ENCODE results near the gene SPOCD1.

Gene SPOCD1

GRCh38 chr1:31776516-31776915 lies 39.3 kb downstream of the SPOCD1 start:
- H3K4me3 ChIP-seq (ENCODE audit: low read depth, low read length): no peak overlapping the region
- ChIA-PET CTCF (interaction anchor here (0.6 to 2.6 kb wide), 3 partner anchors 12 to 254 kb away, joined by 3 to 14 read pairs (median 5); no protein-coding TSS in a partner anchor), POLR2A (no interaction called here)
- H3K9me3 ChIP-seq (ENCODE audit: control insufficient read depth, insufficient read depth, low read depth, low read length): no peaks in the 10 kb centered on the region
- no peak overlapping the region for H3K27ac ChIP-seq (ENCODE audit: extremely low read depth, low read depth, low read length)
- TF ChIP-seq SCRT1 (tag by site-specific recombination; IDR thresholded peaks at IDR 0.05; ENCODE audit: borderline replicate concordance) (no peak), ZBTB26 (tag by site-specific recombination; optimal IDR thresholded peaks at IDR 0.05) (no peak), ZIC2 (tag by site-specific recombination; IDR thresholded peaks at IDR 0.05) (no peak), HIC1 (tag by site-specific recombination; IDR thresholded peaks at IDR 0.05) (no peak), ZNF223 (tag by site-specific recombination; IDR thresholded peaks at IDR 0.05) (no peak), ZNF670 (tag by site-specific recombination; IDR thresholded peaks at IDR 0.05; ENCODE audit: low read depth) (no peak)
- no peaks in the 10 kb centered on the region for H3K4me1 ChIP-seq (ENCODE audit: control insufficient read depth, insufficient read depth, low read length)
- no peaks in the 10 kb centered on the region for H3K36me3 ChIP-seq (ENCODE audit: control insufficient read depth in 2 of 2, insufficient read depth in 1 of 2, low read length in 2 of 2)

- ChIA-PET POLR2A (no interaction called here), CTCF (interaction anchor here (0.6 to 2.6 kb wide), 4 partner anchors 13 to 254 kb away, joined by 3 to 14 read pairs (median 4); no protein-coding TSS in a partner anchor)
- Histone ChIP-seq H3K9me3 (ENCODE audit: control insufficient read depth, insufficient read depth, low read depth, low read length) (no peaks in the 10 kb centered on the region), H3K27ac (ENCODE audit: extremely low read depth, low read depth, low read length) (no peak overlapping the region), H3K4me1 (ENCODE audit: control insufficient read depth, insufficient read depth, low read length) (no peaks in the 10 kb centered on the region), H3K36me3 (ENCODE audit: control insufficient read depth in 2 of 2, insufficient read depth in 1 of 2, low read length in 2 of 2) (no peaks in the 10 kb centered on the region), H3K4me3 (ENCODE audit: low read depth, low read length) (no peak overlapping the region)
- TF ChIP-seq ZFHX2 (tag by site-specific recombination; conservative IDR thresholded peaks at IDR 0.05): peak; percentile 59
- no peak for TF ChIP-seq ZNF488 (tag by site-specific recombination; IDR thresholded peaks at IDR 0.05)
- peak; percentile 59 for TF ChIP-seq EGR2 (tag by site-specific recombination; IDR thresholded peaks at IDR 0.05; ENCODE audit: low read depth)
- TF ChIP-seq ZSCAN5A (tag by site-specific recombination; IDR thresholded peaks at IDR 0.05): no peak
- no peak for TF ChIP-seq SP2 (tag by site-specific recombination; IDR thresholded peaks at IDR 0.05)
- TF ChIP-seq ZNF157 (tag by site-specific recombination; IDR thresholded peaks at IDR 0.05): no peak
- no peak for TF ChIP-seq SP7 (tag by site-specific recombination; IDR thresholded peaks at IDR 0.05)
Observed at GRCh38 chr1:31776032-31776431, 39.8 kb downstream of the SPOCD1 start.

GRCh38 chr1:31775210-31775999 lies 40.4 kb downstream of the SPOCD1 start:
- H3K27ac ChIP-seq (ENCODE audit: extremely low read depth, low read depth, low read length): no peak overlapping the region
- ChIA-PET CTCF (interaction anchor here (0.8 to 2.6 kb wide), 3 partner anchors 12 to 59 kb away, joined by 3 to 14 read pairs (median 5); no protein-coding TSS in a partner anchor), POLR2A (no interaction called here)
- H3K36me3 ChIP-seq (ENCODE audit: control insufficient read depth in 2 of 2, insufficient read depth in 1 of 2, low read length in 2 of 2): no peaks in the 10 kb centered on the region
- H3K4me3 ChIP-seq (ENCODE audit: low read depth, low read length): no peak overlapping the region
- H3K4me1 ChIP-seq (ENCODE audit: control insufficient read depth, insufficient read depth, low read length): no peaks in the 10 kb centered on the region
- H3K9me3 ChIP-seq (ENCODE audit: control insufficient read depth, insufficient read depth, low read depth, low read length): no peaks in the 10 kb centered on the region
- TF ChIP-seq ZNF274 (IDR thresholded peaks at IDR 0.05; ENCODE audit: low read length) (no peak), ZNF274 (tag by site-specific recombination; IDR thresholded peaks at IDR 0.05; ENCODE audit: borderline replicate concordance) (no peak), ZNF26 (tag by site-specific recombination; IDR thresholded peaks at IDR 0.05) (no peak), KLF1 (tag by site-specific recombination; IDR thresholded peaks at IDR 0.05) (peak; percentile 73), ZNF561 (tag by site-specific recombination; IDR thresholded peaks at IDR 0.05; ENCODE audit: borderline replicate concordance) (no peak), KLF10 (tag by site-specific recombination; IDR thresholded peaks at IDR 0.05) (no peak), ZSCAN16 (tag by site-specific recombination; IDR thresholded peaks at IDR 0.05) (no peak), SCRT1 (tag by site-specific recombination; IDR thresholded peaks at IDR 0.05; ENCODE audit: borderline replicate concordance) (no peak)

Measured in HEK293 (cell line).